ENCODE measurements around the gene AMOTL2. TPM values are rescaled to one million over a fixed set of nuclear protein-coding genes. Genes with fewer than 3 reads are reported as not detected.

Gene AMOTL2
- total RNA-seq, 1 experiment from 2014 or later, result 172 TPM

DNA sequence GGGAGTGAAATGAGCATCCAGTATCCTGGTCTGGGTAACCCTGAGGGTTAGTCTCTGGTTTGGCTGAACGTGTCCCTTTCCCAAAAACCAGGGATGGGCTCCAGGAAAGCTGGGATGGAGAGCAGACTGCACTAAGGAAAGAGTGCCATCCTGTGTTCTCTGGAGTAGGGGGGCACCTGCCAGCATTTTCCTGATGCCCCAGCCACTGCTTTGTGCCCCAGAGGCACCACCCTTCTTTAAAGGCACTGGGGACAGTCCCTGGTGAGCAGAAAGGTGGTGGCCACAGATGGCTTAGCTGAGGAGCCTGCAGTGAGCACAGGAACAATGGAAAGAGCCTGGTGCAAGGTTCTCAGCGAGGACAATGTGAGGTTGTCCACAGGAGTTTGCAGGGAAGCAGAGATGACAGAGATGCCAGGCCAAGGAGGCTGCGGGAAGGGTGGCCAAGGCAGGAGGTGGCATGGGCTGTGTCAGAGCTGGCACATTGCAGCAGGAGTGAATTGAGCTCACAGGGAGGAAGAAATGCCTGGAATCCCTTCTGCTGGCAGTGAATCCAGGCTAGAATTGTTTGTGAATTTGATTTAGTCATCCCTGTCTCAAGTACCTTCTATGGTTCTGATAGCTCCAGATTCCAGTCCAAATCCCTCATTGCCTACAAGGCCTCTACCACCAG lies 39.9 kb downstream of the AMOTL2 start:
- no peaks in the 10 kb centered on the region for H3K36me3 ChIP-seq
- no peaks in the 10 kb centered on the region for H3K9me3 ChIP-seq
- H3K4me3 ChIP-seq, result no peak overlapping the region
- DNase-seq, result peak; percentile 94
- no peaks in the 10 kb centered on the region for H3K27me3 ChIP-seq

DNA sequence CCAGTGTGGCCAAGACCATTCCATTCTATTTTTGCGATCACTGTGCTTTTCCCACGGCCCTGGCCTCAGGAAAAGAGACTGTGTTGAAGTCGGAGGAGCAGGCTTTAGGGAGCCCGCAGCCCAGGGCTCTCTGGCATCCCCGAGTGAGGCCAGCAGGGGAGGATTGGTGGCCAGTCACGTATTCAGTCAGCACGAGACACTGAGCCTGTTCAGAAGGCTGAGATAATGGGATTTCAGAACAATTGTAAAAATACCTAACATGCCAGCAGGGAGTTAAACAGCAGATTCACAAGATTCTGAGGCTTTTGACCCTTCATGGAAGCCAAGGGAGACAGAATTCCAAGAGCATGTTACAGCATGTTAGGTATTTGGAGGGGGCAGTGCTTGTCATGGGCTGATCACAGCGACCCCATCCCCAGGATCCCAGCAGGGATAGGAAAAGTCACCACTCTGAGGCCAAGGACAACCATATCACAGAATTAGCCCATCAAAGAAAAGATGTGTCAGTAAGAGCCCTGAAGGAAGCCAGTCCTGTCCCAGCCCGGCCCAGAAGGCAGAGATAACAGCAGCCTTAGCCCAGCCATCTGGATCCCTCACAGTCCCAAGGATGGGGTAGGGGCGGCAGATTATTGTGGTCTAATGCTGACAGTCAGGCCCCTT lies 40.6 kb downstream of the AMOTL2 start:
- Histone ChIP-seq H3K27me3 (no peaks in the 10 kb centered on the region), H3K36me3 (no peaks in the 10 kb centered on the region), H3K9me3 (no peaks in the 10 kb centered on the region), H3K4me3 (no peak overlapping the region)
- peak; percentile 98 for DNase-seq

DNA sequence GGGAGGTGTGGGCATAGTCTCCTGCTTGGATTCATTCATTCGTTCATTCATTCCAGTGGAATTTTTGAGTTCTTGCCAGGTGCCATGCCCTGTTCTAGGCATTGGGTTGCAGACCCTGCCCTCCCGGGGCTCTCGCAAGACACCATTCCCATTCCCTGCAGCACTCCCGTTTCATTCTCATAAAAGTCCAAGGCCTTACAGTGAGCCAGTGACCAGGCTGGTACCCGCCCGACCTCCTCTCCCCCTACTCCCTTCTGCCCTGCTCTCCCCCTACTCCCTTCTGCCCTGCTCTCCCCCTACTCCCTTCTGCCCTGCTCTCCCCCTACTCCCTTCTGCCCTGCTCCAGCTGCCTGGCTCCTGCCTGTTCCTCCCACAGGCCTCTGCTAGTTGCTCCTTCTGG lies 41.9 kb downstream of the AMOTL2 start:
- Histone ChIP-seq H3K9me3 (no peaks in the 10 kb centered on the region), H3K36me3 (no peaks in the 10 kb centered on the region), H3K4me3 (no peak overlapping the region), H3K27me3 (no peaks in the 10 kb centered on the region)
- no peak for DNase-seq

DNA sequence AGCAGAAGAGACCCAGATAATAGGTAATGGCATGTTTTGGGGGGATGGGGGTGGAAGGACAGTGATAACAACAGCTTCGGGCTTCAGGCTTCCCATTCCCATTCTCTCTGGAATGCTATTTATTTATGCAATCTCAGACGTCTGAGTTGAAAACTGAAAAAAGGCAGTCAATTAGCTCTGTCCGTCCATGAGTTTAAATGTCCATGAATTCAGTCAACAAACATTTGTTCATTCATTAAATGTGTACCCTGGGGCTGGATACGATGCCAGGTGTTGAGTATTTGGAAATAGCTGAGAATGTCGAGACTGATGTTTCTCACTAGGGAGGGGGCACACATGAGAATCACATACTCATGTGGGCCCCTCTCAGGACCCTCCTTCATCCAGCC lies 42.4 kb downstream of the AMOTL2 start:
- Histone ChIP-seq H3K27me3 (no peaks in the 10 kb centered on the region), H3K4me3 (peak overlapping the region; percentile 6; the same call in 1 of the 2 replicates), H3K9me3 (no peaks in the 10 kb centered on the region), H3K36me3 (no peaks in the 10 kb centered on the region)
- no peak for DNase-seq

DNA sequence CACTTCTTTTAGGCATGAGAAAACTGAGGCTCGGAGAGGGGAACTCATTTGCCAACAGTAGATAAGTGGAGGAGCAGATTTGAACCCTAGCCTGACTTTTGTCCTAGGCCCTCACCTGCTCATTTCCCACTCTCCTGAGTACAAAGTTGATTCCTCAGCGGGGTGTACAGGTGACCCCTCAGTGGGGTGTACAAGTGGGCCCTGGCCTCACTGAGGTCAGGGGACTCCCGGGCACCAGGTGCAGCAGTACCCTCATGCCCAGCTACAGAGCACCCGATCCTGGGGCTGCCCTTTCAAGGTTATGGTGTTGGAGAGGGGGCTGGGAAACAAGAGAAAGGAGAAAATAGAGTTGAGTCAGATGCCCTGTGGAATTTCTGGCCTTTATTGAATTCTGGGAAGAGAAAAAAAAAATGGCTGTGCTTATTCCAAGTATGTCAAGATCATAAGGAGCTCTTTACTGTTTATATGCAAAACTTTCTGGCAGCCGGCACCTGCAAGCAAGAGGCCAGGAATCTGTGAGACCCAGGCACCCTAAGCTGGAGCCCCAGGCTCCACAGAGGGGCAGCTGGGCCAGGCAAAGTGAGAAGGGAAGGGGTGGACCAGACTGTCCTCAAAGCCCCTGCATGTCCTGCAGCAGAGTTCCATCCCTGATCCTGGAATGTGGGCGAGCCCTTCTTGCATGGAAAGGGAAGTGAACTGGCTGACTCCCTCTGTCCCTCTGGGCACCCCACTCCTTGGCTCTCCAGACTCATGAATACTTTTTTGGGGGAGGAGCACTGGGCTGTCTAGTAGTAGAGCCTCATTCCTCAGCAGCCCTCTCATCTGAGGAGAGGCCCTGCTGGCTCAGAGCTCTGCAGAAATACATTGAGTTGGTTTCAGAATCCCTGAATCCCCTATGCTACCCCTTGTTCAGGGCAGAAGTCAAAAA lies 43.1 kb downstream of the AMOTL2 start:
- Histone ChIP-seq H3K9me3 (no peaks in the 10 kb centered on the region), H3K4me3 (peak overlapping the region; percentile 6; the same call in 1 of the 2 replicates), H3K27me3 (no peaks in the 10 kb centered on the region), H3K36me3 (no peaks in the 10 kb centered on the region)
- DNase-seq, result peak; percentile 92

DNA sequence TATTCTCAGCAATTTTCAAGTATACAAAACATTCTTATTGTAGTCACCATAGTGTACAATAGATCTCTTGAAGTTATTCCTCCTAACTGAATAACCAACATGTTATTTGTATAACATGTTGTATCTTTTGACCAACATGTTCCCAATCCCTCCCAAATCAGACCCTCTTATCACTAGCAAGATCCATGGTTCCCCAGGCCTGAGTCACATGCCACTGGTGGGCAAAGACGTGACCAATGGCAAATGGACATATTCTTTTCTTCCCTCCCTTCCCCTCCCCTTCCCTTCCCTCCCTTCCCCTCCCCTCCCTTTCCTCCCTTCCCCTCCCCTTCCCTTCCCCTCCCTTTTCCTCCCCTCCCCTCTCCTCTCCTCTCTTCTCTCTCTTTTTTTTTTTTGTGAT lies 45.4 kb downstream of the AMOTL2 start:
- no peaks in the 10 kb centered on the region for H3K36me3 ChIP-seq
- DNase-seq, result peak; percentile 59
- H3K27me3 ChIP-seq, result no peaks in the 10 kb centered on the region
- H3K9me3 ChIP-seq, result no peaks in the 10 kb centered on the region
- no peak overlapping the region for H3K4me3 ChIP-seq

DNA sequence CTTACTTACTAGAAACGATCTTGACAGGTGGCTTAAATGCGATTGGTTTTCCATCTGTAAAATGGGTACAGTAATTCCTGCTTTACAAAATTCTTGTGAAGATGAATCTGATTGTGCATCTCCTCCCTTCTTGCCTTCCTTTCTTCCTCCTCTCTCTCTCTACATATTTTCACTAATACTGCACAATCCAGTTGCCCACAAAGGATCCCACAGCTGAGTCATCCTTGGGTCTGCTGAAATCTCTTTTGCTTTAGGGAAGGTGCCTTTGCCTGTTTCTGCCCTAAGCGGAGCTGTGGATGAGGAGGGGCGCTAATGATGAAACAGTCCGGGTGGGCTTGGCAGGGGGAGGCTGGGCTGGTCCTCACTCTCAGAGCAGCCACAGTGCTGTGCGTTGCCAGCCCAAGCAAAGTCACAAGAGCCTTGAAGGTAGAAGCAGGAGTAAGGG lies 46.1 kb downstream of the AMOTL2 start:
- H3K27me3 ChIP-seq, result no peaks in the 10 kb centered on the region
- no peaks in the 10 kb centered on the region for H3K9me3 ChIP-seq
- no peak overlapping the region for H3K4me3 ChIP-seq
- DNase-seq, result peak; percentile 90
- H3K36me3 ChIP-seq, result no peaks in the 10 kb centered on the region

DNA sequence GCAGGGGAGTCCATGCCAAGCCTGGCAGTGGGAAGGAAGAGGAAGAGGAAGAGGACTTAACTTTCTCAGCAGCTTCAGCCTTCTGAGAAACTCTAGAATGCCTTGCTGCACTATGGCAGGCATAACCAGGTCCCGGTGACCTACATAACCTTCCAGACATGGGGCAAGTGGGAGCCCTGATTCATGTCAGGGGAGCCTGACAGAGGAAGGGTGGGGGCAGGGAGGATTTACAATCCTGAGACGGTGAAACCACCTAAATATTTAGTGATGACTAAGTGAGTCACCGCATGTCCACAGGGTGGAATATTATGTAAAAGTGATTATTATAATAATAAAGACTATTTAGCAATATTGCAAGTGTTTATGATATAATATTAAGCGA lies 46.7 kb downstream of the AMOTL2 start:
- no peaks in the 10 kb centered on the region for H3K9me3 ChIP-seq
- no peaks in the 10 kb centered on the region for H3K36me3 ChIP-seq
- no peaks in the 10 kb centered on the region for H3K27me3 ChIP-seq
- peak; percentile 87 for DNase-seq
- H3K4me3 ChIP-seq, result no peak overlapping the region

DNA sequence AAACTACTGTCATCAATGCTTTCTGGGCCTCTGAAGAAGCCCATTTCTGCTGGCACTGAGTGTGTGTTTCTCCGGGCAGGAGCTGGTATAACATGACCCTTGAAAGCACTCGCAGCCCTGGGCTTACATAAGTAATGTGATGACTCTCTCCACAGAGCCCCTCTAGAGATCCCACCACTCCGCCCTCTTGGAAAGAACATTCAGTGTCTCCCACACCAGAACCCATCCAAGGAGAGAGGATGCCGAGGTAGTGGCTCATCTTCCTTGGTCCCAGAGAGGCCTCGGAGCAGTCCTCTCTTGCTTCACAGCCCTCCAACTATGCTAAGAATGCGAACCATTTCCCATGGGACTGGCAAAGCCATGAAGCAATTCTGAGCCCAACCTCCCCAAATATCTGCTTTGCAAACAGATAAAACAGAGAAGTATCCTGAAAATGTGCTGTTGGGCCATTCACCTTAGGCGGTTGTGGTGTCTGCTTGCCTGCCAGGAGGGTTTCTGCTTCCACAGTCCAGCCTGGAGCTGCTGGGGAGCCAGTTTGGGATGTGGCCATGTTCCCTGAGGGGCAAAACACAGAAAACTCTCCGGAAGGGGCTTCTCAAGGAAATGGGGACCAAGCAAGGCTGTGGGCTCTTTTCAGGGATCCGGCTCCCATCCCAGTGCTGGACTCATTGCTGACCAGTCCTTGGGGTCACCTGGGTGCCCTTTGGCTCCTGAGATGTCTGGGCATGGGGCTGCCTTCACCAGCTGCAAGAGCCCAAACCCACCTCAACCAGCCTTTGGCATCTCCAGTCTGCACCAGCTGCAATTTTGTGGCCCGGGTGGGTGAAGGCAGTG lies 47.3 kb downstream of the AMOTL2 start:
- H3K27me3 ChIP-seq, result no peaks in the 10 kb centered on the region
- H3K4me3 ChIP-seq, result no peak overlapping the region
- H3K36me3 ChIP-seq, result no peaks in the 10 kb centered on the region
- DNase-seq, result peak; percentile 98
- no peaks in the 10 kb centered on the region for H3K9me3 ChIP-seq

DNA sequence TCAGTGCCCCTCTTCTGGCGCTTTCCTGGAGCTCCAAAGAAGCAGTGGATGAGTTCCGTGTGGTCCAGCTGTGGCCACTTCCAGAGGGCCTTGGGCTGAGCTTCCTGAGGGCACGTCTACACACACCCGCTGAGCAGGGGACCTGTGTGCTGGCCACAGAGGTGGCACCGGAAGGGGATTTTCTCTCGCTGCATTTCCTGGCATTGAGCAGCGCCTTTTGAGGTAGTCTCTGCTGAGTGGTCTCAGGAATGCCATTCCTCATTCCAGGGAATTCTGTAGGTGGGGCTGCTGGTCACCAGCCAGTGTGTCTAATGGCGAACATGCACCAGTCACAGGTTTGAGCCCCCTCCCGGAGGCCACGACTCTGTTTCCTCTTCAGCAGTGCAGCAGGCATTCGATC lies 48.1 kb downstream of the AMOTL2 start:
- Histone ChIP-seq H3K36me3 (no peaks in the 10 kb centered on the region), H3K4me3 (no peak overlapping the region), H3K9me3 (no peaks in the 10 kb centered on the region), H3K27me3 (no peaks in the 10 kb centered on the region)
- DNase-seq, result no peak

DNA sequence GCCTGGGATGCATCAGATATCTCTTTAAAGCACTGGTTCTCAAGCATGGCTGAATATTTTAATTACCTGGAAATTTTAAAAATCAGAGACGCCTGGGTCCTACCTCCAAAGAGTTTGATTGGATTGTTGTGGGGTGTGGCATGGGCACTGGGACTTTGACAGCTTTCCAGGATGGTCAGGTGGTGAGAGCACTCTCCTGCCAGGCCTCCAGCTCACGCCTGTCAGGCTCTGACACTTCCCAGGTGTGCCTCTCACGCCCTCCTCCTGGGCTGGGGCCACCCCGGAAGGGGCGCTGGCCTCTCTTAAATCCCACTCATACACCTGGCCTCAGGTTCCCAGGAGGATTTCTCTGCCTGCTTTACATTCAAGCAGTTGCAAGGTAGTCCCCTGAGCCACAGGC lies 48.5 kb downstream of the AMOTL2 start:
- no peak for DNase-seq
- H3K9me3 ChIP-seq, result no peaks in the 10 kb centered on the region
- H3K4me3 ChIP-seq, result no peak overlapping the region
- H3K36me3 ChIP-seq, result no peaks in the 10 kb centered on the region
- no peaks in the 10 kb centered on the region for H3K27me3 ChIP-seq

DNA sequence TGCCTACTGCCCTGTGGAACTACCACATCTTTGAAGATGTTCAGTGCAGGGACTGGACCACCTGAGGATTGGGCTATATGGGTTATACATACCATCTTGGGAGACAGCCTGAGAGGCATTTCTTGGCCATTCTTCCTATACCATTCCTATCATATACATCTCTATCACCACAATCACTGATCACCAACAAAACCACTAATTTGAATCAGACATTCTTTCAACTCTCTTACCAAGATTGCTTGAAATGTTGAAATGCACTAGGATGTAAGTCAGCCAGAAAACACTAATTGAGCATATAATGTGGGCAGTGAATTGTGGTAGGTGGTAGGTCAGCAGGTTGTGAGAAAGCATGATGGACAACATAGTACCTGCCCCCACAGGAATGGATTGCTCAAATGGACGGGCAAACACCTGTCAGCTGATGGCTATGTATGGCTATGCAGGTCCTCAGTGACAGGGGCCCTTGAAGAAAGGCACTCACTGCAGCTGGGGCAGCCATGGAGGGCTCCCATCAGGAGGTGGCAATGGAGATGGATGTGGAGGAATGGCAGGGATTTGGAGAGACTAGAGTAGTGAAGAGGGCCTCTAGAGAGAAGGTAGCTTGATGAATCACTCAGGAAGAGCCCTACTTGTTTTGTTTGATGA lies 49.1 kb downstream of the AMOTL2 start:
- no peak overlapping the region for H3K4me3 ChIP-seq
- DNase-seq, result no peak
- H3K27me3 ChIP-seq, result no peaks in the 10 kb centered on the region
- H3K9me3 ChIP-seq, result no peaks in the 10 kb centered on the region
- H3K36me3 ChIP-seq, result no peaks in the 10 kb centered on the region

DNA sequence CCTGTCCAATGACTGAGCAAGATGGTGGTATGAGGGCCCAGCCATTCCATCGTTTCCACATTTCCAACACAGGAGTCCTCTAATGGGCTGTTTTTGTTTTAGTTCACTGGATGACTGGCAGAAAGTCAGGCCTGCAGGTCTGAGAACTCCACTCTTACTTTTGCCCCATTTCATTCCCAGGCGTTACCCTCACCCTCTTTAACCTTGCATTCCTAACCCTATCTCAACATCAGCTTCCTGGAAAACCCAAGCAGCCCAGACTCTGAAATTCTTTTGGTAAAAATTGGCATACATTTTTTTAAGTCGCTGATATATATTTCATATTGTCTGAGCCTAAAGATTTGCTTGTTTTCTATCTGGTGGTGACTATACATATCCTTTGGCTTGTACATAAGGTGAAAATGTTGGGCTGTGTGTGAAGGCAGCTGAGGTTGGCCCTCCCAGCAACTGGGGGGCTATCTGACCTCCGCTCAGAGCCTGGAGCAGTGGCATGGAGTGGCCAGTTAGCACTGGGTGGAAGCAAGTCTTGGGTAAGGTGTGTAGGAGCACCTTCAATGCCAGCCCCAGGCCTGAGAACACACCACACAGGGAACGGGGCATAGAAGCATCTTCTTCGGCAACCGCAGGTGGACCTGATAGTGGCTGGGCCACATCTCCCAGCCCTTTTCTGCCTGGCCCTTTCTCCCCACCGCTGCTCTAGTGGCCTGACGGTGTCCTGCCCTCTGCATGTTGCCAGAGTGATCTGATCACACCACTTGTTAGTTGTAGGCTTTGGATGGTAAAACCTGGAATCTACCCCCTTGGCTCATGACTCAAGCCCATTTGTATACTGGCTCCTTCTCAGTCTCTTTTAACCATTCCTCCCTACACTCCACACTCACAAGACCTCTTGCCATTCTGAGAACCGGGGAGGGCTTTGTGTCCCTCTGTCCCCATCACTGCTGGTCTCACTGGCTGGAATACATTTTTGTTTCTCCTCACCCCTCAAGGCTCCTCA lies 50.0 kb downstream of the AMOTL2 start:
- DNase-seq, result no peak
- H3K4me3 ChIP-seq, result no peak overlapping the region
- no peaks in the 10 kb centered on the region for H3K27me3 ChIP-seq
- no peaks in the 10 kb centered on the region for H3K36me3 ChIP-seq
- H3K9me3 ChIP-seq, result no peaks in the 10 kb centered on the region

DNA sequence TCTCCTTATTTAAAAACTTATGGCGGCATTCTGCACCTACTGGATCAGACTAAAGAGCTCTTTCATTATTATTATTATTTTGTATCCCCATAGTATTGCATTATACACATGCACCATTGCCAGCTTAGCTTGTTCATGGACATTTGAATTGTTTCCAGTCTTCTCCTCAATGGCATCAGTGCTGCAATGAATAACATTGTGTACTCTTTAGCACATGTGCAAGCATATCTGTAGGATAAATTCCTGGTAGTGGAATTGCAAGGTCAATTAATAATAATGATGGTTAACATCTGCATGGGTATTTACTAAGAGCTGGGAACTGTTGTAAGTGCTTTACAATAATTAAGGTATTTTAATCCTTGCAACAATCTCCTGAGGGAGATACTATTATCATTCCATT lies 52.0 kb downstream of the AMOTL2 start:
- H3K9me3 ChIP-seq, result no peaks in the 10 kb centered on the region
- H3K36me3 ChIP-seq, result no peaks in the 10 kb centered on the region
- DNase-seq, result no peak
- H3K4me3 ChIP-seq, result no peak overlapping the region
- no peaks in the 10 kb centered on the region for H3K27me3 ChIP-seq

DNA sequence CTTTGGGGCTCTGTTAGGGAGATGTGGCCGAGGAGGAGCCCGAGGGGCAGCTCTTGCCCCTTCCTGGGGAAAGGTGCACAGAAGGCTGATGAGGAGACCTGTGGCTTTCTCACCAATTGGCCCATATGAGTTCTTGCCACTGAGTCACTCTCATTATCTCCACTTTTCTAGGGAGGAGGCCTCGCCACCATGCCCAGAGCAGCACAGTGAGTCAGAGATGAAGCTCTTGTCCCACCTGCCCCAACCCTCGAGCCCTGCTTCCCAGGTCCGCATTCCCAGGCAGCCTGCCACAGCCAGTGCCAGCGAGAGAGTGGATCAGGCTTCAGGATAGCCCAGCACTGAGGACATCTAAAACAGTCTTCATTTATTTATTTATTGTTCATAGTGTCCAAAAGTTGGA lies 53.5 kb downstream of the AMOTL2 start:
- H3K27me3 ChIP-seq, result no peaks in the 10 kb centered on the region

More for the DNA sequence above, 53.5 kb downstream of the AMOTL2 start:
- no peaks in the 10 kb centered on the region for H3K9me3 ChIP-seq
- peak; percentile 91 for DNase-seq
- H3K36me3 ChIP-seq, result no peaks in the 10 kb centered on the region
- H3K4me3 ChIP-seq, result no peak overlapping the region
